ENCODE measurements around the gene MYT1. TPM values are rescaled to one million over a fixed set of nuclear protein-coding genes. Genes with fewer than 3 reads are reported as not detected.

The MYT1 gene
- total and polyA plus RNA-seq, 2 of the 13 experiments (the other 11 are each of a cell fraction or from before 2014, with no cell fraction given): 0.58 to 2.5 TPM

- TF ChIP-seq, protein P1, sequence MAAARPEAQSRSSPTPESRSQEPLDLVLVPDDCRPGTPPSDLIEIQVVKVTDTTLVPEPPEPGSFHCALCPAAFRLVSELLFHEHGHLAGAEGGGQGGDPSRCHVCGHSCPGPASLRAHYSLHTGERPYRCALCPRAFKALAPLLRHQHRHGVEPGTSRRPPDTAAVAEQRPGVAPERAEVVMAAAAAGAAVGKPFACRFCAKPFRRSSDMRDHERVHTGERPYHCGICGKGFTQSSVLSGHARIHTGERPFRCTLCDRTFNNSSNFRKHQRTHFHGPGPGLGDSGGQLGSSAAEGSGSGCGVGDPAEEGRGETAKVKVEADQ (CRISPR knock-in tag; IDR thresholded peaks at IDR 0.05; ENCODE audit: borderline replicate concordance): no peak
- 0 out of 2 replicates have a peak, but pooled peaks have one; percentile 26 for TF ChIP-seq GABPB1 (CRISPR knock-in tag; IDR thresholded peaks at IDR 0.05)
- TF ChIP-seq ZNF282 (IDR thresholded peaks at IDR 0.05; ENCODE audit: partially characterized antibody): no peak
- no peak for TF ChIP-seq TFDP1 (CRISPR knock-in tag; IDR thresholded peaks at IDR 0.05; ENCODE audit: borderline replicate concordance)
- peak; percentile 83; the same call in 1 of the 2 replicates for TF ChIP-seq PRMT3 (CRISPR knock-in tag; IDR thresholded peaks at IDR 0.05; ENCODE audit: borderline replicate concordance, low read depth)
- peak; percentile 54; the same call in 1 of the 2 replicates for TF ChIP-seq ZBTB38 (CRISPR knock-in tag; IDR thresholded peaks at IDR 0.05)
- TF ChIP-seq NFRKB (IDR thresholded peaks at IDR 0.05): no peak
- peak; percentile 36; the same call in 1 of the 2 replicates for TF ChIP-seq ZNF441 (CRISPR knock-in tag; IDR thresholded peaks at IDR 0.05; ENCODE audit: borderline replicate concordance)
- TF ChIP-seq ZNF556 (CRISPR knock-in tag; IDR thresholded peaks at IDR 0.05; ENCODE audit: borderline replicate concordance): no peak
- peak; percentile 86; the same call in 1 of the 2 replicates for TF ChIP-seq ZBTB44 (CRISPR knock-in tag; IDR thresholded peaks at IDR 0.05)
- TF ChIP-seq ZNF598 (CRISPR knock-in tag; IDR thresholded peaks at IDR 0.05; ENCODE audit: borderline replicate concordance): no peak
- TF ChIP-seq KMT2B (CRISPR knock-in tag; IDR thresholded peaks at IDR 0.05): peak; percentile 54; the same call in 1 of the 2 replicates
- peak; percentile 94 for TF ChIP-seq ZBTB7B (CRISPR knock-in tag; IDR thresholded peaks at IDR 0.05)
- TF ChIP-seq ZMAT3 (CRISPR knock-in tag; conservative IDR thresholded peaks at IDR 0.05): peak; percentile 72; the same call in 1 of the 2 replicates
- TF ChIP-seq, protein P2, sequence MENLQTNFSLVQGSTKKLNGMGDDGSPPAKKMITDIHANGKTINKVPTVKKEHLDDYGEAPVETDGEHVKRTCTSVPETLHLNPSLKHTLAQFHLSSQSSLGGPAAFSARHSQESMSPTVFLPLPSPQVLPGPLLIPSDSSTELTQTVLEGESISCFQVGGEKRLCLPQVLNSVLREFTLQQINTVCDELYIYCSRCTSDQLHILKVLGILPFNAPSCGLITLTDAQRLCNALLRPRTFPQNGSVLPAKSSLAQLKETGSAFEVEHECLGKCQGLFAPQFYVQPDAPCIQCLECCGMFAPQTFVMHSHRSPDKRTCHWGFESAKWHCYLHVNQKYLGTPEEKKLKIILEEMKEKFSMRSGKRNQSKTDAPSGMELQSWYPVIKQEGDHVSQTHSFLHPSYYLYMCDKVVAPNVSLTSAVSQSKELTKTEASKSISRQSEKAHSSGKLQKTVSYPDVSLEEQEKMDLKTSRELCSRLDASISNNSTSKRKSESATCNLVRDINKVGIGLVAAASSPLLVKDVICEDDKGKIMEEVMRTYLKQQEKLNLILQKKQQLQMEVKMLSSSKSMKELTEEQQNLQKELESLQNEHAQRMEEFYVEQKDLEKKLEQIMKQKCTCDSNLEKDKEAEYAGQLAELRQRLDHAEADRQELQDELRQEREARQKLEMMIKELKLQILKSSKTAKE (CRISPR knock-in tag; IDR thresholded peaks at IDR 0.05; ENCODE audit: borderline replicate concordance): 0 out of 2 replicates have a peak, but pooled peaks have one; percentile 54
- TF ChIP-seq BRD4 (CRISPR knock-in tag; IDR thresholded peaks at IDR 0.05): no peak
- TF ChIP-seq KAT7 (CRISPR knock-in tag; IDR thresholded peaks at IDR 0.05; ENCODE audit: borderline replicate concordance): no peak
- TF ChIP-seq, protein P3, sequence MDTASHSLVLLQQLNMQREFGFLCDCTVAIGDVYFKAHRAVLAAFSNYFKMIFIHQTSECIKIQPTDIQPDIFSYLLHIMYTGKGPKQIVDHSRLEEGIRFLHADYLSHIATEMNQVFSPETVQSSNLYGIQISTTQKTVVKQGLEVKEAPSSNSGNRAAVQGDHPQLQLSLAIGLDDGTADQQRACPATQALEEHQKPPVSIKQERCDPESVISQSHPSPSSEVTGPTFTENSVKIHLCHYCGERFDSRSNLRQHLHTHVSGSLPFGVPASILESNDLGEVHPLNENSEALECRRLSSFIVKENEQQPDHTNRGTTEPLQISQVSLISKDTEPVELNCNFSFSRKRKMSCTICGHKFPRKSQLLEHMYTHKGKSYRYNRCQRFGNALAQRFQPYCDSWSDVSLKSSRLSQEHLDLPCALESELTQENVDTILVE (CRISPR knock-in tag; IDR thresholded peaks at IDR 0.05): 0 out of 2 replicates have a peak, but pooled peaks have one; percentile 69
- TF ChIP-seq BHLHE40 (IDR thresholded peaks at IDR 0.05; ENCODE audit: low read length): no peak
- 0 out of 2 replicates have a peak, but pooled peaks have one; percentile 35 for TF ChIP-seq ZFP41 (CRISPR knock-in tag; IDR thresholded peaks at IDR 0.05; ENCODE audit: borderline replicate concordance)
- TF ChIP-seq, protein P4, sequence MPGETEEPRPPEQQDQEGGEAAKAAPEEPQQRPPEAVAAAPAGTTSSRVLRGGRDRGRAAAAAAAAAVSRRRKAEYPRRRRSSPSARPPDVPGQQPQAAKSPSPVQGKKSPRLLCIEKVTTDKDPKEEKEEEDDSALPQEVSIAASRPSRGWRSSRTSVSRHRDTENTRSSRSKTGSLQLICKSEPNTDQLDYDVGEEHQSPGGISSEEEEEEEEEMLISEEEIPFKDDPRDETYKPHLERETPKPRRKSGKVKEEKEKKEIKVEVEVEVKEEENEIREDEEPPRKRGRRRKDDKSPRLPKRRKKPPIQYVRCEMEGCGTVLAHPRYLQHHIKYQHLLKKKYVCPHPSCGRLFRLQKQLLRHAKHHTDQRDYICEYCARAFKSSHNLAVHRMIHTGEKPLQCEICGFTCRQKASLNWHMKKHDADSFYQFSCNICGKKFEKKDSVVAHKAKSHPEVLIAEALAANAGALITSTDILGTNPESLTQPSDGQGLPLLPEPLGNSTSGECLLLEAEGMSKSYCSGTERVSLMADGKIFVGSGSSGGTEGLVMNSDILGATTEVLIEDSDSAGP (CRISPR knock-in tag; IDR thresholded peaks at IDR 0.05; ENCODE audit: borderline replicate concordance): 0 out of 2 replicates have a peak, but pooled peaks have one; percentile 26
- peak; percentile 74; the same call in 1 of the 2 replicates for TF ChIP-seq ERF (CRISPR knock-in tag; IDR thresholded peaks at IDR 0.05)
Observed at GRCh38 chr20:64192406-64192805, 28.2 kb downstream of the MYT1 start (continued).

Measured in HepG2 (cell line).